Measurements from ENCODE around the gene PXT1.

DNA sequence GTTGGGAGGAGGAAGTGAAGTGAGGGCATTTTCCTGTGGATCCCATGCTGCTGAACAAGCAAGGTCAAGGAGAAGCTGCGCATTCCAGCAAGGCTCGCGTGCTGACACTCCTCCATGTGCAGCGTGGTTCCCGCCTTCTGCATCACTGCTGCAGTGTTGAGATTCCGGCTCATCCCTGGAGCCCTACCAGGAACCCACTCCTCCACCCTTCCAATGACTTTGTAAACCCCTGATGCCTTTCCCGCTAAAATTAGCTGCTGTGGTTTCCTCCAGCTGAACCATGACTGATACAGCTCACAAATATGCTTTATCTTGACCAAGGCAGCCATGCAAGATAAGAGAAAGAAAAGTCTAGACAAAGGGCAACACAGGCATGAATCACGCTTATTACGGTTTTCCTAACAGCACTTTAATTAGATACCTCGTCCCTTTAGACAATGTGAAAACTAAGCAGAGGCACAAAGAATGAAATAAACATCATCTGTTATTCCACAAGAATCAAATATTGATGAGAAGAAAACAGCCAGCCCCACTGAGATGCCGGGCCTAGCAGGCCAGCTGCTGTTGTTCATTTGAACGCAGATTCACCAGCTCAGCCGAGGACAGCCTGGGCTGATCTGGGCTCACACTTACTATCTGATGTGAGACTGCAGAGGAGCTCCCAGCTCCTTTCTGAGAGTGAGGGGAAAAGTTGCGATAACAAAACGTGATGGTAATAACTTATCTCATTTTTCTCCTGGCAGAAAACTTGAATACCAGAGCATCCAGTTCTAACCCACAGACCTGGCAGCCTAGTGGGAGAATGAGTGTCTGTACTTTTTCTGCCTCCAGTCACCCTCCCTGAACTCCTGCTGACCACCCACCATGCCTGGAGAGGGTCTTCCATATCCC lies 91.7 kb downstream of the PXT1 start:
- TF ChIP-seq POLR2AphosphoS5 (IDR thresholded peaks at IDR 0.05; ENCODE audit: insufficient read depth in 1 of 2, low read depth in 1 of 2) (no peak), POLR2A (IDR thresholded peaks at IDR 0.05) (no peak)

All from vagina (tissue), 2 donors.